Activated CD8-positive, alpha-beta T cell treated with anti-CD3 and anti-CD28 coated beads for 36 hours (primary cell): ENCODE data around the gene TAB2. TPM values are rescaled to one million over a fixed set of nuclear protein-coding genes. Genes with fewer than 3 reads are reported as not detected.
A peak's percentile ranks its signal among the peaks of the same experiment; 100 is the strongest.

Experiments
- ATAC-seq: fragments of 200-7000 bp; cut with Tn5 transposase; one replicate; pipeline ENCODE4 v1.10.0; 2021; ENCODE audit warnings: mild to moderate bottlenecking, moderate library complexity
- CTCF ChIA-PET: fragments of 350-600 bp; sonication (Branson Sonifier 250); formaldehyde crosslinking; loops from one replicate; lab custom pipeline; 2021; ENCODE audit warnings: antibody characterized with exemption; lab: Charles Lee
- POLR2A ChIA-PET: fragments of 350-600 bp; sonication (Branson Sonifier 250); formaldehyde crosslinking; loops from one replicate; lab custom pipeline; 2021; ENCODE audit warnings: antibody characterized with exemption; lab: Charles Lee
- DNase-seq: peaks from one replicate; pipeline ENCODE4 v3.0.0-alpha.2; 2020
- H3K27ac Mint-ChIP-seq: one replicate; pipeline ENCODE4 v1.8.0; 2021; ENCODE audit warnings: mild to moderate bottlenecking, mixed read lengths
- H3K27me3 Mint-ChIP-seq: one replicate; pipeline ENCODE4 v1.8.0; 2021; ENCODE audit warnings: mixed read lengths
- H3K36me3 Mint-ChIP-seq: one replicate; pipeline ENCODE4 v1.8.0; 2021; ENCODE audit warnings: low read depth, mixed read lengths
- H3K4me1 Mint-ChIP-seq: one replicate; pipeline ENCODE4 v1.8.0; 2021; ENCODE audit warnings: low read depth, mixed read lengths
- H3K4me3 Mint-ChIP-seq: one replicate; pipeline ENCODE4 v1.8.0; 2021; ENCODE audit warnings: mild to moderate bottlenecking, moderate library complexity, mixed read lengths
- H3K9me3 Mint-ChIP-seq: one replicate; pipeline ENCODE4 v1.8.0; 2021; ENCODE audit warnings: mixed read lengths
- CTCF ChIP-seq: fragments of 200-600 bp; IDR thresholded peaks from one replicate; pipeline ENCODE4 v1.8.0; 2022; ENCODE audit warnings: antibody characterized with exemption, mild to moderate bottlenecking
- intact Hi-C: fragments of 100-400 bp; cut with micrococcal nuclease; formaldehyde crosslinking; loops from one replicate; pipeline ENCODE4 v1.10.0; 2022
- total RNA-seq, 2 experiments: library from RNA; stranded (reverse); gene quantifications; one replicate each; pipeline ENCODE4 v1.2.3, GENCODE V29; 2021

TAB2 gene
- total RNA-seq, 2 experiments from 2014 or later, result 64.8 to 69.1 TPM

DNA sequence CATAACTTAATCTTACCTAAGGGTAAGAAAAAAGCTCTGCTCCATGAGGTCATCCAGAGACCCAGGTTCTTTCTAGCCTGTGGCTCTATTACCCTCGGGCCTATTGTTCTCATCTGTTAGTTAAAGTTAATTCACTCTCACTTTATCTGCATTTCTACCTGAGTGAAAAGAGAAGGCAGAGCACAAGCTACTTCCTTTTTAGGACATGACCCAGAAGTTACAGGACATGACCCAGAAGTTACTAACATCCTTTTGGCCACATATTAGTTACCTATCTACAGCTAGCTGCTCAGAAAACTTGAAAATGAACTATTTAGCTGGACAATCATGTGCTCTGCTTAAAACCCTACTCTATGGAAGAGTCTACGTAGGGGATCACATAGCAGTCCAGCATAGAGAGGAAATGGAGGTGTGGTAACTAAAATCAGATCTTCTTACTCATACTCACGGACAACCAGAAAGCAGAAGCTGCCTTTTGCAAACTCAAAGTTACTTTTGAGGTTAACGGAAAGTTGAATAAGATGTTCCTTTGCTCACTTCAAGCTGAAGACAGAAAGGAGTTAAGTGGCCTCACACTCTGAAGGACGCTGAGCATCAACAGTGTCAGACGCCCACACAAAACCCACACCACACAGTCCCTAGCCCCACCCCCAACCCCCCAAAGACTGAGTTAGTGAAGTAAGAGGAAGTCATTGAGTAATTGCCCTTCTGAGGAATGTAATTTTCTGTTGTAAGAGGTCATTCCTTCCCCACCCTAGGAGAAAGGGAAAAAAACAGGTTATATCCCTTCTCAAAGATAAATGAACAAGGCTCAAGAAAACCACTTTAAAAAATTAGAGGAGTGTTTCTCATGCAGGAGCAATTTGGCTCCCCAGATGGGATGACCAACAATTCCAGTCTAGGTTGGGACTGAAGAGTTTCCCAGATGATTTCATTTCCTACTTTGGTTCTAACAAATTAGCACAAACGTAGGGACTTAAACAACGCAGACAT is 45.9 kb upstream of the TAB2 start:
- ChIA-PET CTCF (interaction anchor here (0.7 to 2.7 kb wide), 5 partner anchors 8 to 161 kb away, joined by 3 to 7 read pairs (median 3); no protein-coding TSS in a partner anchor), POLR2A (interaction anchor here (0.6 to 1.2 kb wide), 4 partner anchors 25 to 59 kb away, joined by 3 to 4 read pairs (median 3); no protein-coding TSS in a partner anchor)

GRCh38 chr6:149273318-149273717 is 44.2 kb upstream of the TAB2 start:
- peaks cover 9% of the 10 kb centered on the region for H3K9me3 Mint-ChIP-seq
- intact Hi-C loops, result loop anchor here (5.0 kb wide), 2 partner anchors 41 to 44 kb away; partner anchors contain the start of gene TAB2
- no peak for TF ChIP-seq CTCF
- peaks cover 7% of the 10 kb centered on the region for H3K36me3 Mint-ChIP-seq
- peak overlapping the region; percentile 67 for H3K27ac Mint-ChIP-seq
- no peak overlapping the region for H3K4me3 Mint-ChIP-seq
- CTCF ChIA-PET, result no interaction called here
- POLR2A ChIA-PET, result interaction anchor here (1.3 kb wide), 1 partner anchor 11 kb away, joined by 3 read pairs; no protein-coding TSS in a partner anchor
- no peaks in the 10 kb centered on the region for H3K27me3 Mint-ChIP-seq
- H3K4me1 Mint-ChIP-seq, result peaks cover 46% of the 10 kb centered on the region
- DNase-seq (no peak), ATAC-seq (no peak)

More for the DNA sequence above, 45.9 kb upstream of the TAB2 start:
- Mint-ChIP-seq H3K9me3 (peaks cover 9% of the 10 kb centered on the region), H3K27me3 (no peaks in the 10 kb centered on the region), H3K4me3 (peak overlapping the region; percentile 43), H3K27ac (peak overlapping the region; percentile 93), H3K4me1 (peaks cover 38% of the 10 kb centered on the region), H3K36me3 (peaks cover 7% of the 10 kb centered on the region)
- ATAC-seq (peak; percentile 94), DNase-seq (peak; percentile 94)
- TF ChIP-seq CTCF, result no peak
- intact Hi-C loops, result loop anchor here (5.0 kb wide), 2 partner anchors 39 to 46 kb away; partner anchors contain the start of gene TAB2

DNA sequence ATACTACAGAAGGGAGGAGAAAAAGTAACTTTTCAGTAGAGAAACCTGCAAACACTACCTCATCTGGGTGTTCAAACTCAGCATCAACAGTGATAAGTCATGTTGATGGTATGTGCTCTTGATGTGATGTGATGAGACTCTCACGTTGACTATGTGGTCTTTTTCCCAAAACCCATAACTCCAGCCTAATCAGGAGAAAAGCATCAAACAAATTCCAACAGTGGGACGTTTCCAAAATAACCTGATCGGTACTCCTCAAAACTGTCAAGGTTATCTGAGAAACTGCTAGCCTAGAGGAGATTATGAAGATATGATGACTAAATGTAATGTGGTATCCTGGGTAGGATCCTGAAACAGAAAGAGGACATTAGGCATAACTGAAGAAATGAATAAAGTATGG is 41.9 kb upstream of the TAB2 start:
- Mint-ChIP-seq H3K9me3 (peaks cover 9% of the 10 kb centered on the region), H3K36me3 (peaks cover 7% of the 10 kb centered on the region), H3K4me3 (no peak overlapping the region), H3K27ac (no peak overlapping the region), H3K4me1 (peaks cover 58% of the 10 kb centered on the region), H3K27me3 (no peaks in the 10 kb centered on the region)
- CTCF ChIA-PET, result no interaction called here
- no peak for ATAC-seq
- no peak for DNase-seq
- intact Hi-C loops, result no loop called here
- no peak for TF ChIP-seq CTCF
- POLR2A ChIA-PET, result no interaction called here

- no peak for DNase-seq
- no peak for TF ChIP-seq CTCF
- intact Hi-C loops, result no loop called here
- no peak overlapping the region for H3K27ac Mint-ChIP-seq
- H3K4me1 Mint-ChIP-seq, result peaks cover 39% of the 10 kb centered on the region
- POLR2A ChIA-PET, result no interaction called here
- CTCF ChIA-PET, result no interaction called here
- no peak overlapping the region for H3K4me3 Mint-ChIP-seq
- H3K9me3 Mint-ChIP-seq, result peaks cover 7% of the 10 kb centered on the region
- peak; percentile 55 for ATAC-seq
- peaks cover 7% of the 10 kb centered on the region for H3K36me3 Mint-ChIP-seq
- no peaks in the 10 kb centered on the region for H3K27me3 Mint-ChIP-seq
Observed at GRCh38 chr6:149277621-149278020, 39.9 kb upstream of the TAB2 start.
